HG03575 (cell line): Measurements from ENCODE around the gene SLC16A8.
"Not testable (repeated sequence)": the region's sequence is repeated elsewhere in the genome, so short reads cannot be mapped to it uniquely, and the experiment has no call there.

Experiments used
- ATAC-seq: cut with Tn5 transposase; IDR thresholded peaks from one replicate; pipeline ENCODE4 v1.9.1; 2021; ENCODE audit not compliant: unreplicated experiment, insufficient number of reproducible peaks, low FRiP score; ENCODE audit errors: extremely low read depth

The SLC16A8 gene

GRCh38 chr22:38083931-38084631, at the start of gene SLC16A8:
Gene SLC16A8, minus strand, starts transcription at chr22:38084184. Its CDS starts 1,311 bp downstream, at chr22:38082873.
- no peak for ATAC-seq

- ATAC-seq, result no peak
These were observed 49.3 kb upstream of the SLC16A8 start for GRCh38 chr22:38133331-38133730.

DNA sequence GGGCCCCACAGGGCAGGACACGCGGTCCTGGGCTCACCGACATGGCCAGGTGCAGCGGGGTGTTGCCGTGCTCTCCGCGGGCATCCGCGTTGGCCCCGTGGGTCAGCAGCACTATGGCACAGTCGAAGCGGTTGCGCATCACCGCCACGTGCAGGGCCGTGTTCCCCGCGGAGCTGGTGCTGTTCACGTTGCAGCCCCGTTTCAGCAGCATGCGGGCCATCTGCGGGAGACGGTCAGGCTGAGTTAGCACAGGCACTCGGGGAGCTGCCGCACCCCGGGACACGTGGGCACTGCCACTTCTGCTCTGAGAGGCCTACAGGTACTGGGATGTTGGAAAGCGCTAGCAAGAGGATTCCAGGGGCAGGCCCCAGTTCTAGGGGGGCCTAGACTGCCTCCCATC, 48.8 kb upstream of the SLC16A8 start:
- ATAC-seq, result no peak

GRCh38 chr22:38132136-38132535, 48.2 kb upstream of the SLC16A8 start:
- ATAC-seq, result no peak

DNA sequence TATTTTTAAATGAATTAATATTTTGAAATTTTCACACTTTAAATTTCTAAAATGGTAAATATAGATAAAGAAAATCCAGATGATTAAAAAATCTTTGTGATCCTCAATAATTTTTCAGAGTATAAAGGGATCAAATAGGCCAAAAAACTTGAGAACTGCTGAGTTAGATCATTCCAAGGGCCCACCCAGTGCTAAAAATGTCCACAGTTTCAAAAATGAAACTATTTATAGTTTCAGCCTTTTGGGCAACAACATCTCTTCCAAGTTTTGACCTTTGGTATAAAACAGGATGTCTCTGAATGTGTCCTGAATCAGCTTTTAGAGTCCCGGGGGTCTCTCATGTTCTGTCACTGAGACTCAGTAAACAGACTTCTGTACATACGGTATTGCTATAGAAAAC, 47.4 kb upstream of the SLC16A8 start:
- ATAC-seq, result no peak

GRCh38 chr22:38129856-38130255, 45.9 kb upstream of the SLC16A8 start:
- no peak for ATAC-seq

GRCh38 chr22:38129021-38129420, 45.0 kb upstream of the SLC16A8 start:
- no peak for ATAC-seq

DNA sequence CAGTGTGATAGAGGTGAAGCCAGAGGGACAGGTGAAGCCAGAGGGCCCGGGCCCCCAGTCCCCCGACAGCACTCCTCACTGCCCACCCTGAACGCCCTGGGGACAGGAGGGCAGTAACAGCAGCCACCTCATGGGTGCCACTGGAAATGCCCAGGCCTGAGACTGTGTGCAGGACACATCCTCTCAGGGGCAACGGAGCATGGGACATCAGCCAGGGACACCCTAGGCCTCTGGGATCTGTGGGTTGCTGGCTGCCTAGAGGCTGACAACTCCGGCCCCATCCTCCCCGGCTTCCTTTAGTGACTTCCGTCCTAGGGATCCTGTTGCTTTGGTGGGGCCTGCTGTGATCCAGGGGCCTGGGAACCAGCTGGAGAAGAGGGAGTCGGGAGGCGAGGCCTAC, 43.9 kb upstream of the SLC16A8 start:
- ATAC-seq, result no peak

- no peak for ATAC-seq
These were observed 43.1 kb upstream of the SLC16A8 start for GRCh38 chr22:38126928-38127668.

DNA sequence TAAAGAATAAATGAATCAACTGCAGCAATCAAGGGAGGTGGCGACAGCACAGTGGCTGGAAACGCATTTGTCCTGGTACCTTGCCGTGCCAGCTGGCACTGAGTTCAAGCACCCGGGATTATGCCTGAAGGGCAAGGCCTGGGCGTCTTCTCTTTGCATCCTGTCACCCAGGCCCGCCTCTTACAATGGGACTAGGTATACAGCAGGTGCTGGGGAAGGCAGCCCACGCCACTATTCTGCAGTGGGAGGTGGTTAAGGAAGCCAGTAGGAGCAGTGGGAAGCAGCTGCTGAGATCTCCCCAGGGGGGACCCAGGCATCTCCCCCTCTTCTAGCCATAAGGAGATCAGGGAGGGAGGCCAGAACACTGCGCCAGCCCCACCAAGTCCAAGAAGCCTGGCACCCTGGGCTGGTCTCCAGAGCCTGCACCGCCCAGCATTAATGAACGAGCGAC, 41.8 kb upstream of the SLC16A8 start:
- ATAC-seq, result no peak

DNA sequence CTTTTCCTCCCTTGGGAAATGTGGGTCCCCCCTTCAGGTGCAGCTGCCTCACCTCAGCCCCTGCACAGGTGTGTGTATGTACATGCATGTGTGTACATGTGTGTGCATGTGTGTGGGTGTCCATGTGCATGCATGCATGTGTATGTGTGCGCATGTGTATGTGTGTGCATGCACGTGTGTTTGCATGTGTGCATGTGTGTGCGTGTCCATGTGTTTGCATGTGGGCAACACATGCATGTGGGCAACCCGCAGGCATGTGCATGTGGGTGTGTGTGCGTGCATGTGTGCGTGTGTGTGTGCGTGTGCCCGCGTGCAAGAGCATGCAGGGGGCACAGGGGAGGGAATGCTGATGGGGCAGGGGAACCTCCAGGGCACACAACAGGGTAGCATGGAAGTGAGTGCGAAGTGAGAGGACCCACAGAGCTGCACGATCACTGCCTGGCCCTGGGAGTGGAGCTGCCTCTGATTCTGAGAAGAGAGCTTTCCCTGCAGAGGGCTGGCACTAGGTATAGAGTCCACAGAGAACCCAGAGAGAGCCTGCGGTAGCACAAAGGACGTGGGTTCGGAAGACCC, 41.1 kb upstream of the SLC16A8 start:
- no peak for ATAC-seq

- no peak for ATAC-seq
These were observed 40.4 kb upstream of the SLC16A8 start for GRCh38 chr22:38124236-38124974.

DNA sequence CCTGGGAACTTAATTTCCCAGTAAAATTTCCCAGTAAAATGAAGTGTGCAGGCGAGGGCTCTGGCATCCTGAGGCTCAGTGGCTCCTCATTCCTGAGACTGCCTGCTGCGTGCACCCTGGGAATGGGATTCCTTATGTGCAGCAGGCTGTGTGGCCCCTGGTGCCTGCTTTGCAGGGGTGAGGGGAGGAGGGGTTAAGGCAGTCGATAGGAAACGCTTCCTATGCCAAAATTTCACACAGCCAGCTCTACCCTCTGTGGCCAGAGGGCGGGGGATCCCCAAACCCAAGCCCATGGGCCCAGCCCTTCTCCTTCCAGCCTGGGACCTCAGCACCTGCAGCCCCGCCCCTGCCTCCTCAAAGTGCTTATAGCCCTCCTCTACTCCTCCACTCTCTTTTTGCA, 38.6 kb upstream of the SLC16A8 start:
- ATAC-seq, result no peak

GRCh38 chr22:38120359-38121110, 36.6 kb upstream of the SLC16A8 start:
- no peak for ATAC-seq

DNA sequence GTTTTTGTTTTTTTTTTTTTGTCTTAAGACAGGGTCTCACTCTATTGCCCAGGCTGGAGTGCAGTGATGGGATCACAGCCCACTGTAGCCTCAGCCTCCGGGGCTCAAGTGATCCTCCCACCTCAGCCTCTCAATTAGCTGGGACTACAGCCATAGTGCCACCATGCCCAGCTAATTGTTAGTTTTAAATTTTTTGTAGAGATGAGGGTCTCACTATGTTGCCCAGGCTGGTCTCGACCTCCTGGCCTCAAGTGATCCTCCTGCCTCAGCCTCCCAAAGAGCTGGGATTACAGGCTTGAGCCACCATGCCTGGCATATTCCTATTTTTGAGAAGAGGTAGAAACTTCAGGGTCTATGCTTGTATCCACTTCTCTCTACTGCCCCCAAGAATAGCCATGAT, 34.8 kb upstream of the SLC16A8 start:
- not testable (repeated sequence) for ATAC-seq

GRCh38 chr22:38118182-38118581, 34.2 kb upstream of the SLC16A8 start:
- ATAC-seq, result no peak

DNA sequence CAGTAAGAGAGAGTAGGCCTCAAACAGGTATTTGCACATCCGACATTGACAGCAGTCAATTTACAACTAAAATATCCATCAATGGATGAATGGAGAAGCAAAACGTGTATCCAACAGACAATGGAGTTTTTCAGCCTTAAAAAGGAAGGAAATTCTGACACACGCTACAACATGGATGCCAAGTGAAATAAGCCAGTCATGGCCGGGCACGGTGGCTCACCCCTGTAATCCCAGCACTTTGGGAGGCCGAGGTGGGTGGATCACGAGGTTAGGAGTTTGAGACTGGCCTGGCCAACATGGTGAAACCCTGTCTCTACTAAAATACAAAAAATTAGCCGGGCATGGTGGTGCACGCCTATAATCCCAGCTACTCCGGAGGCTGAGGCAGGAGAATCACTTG, 33.6 kb upstream of the SLC16A8 start:
- ATAC-seq, result not testable (repeated sequence)

DNA sequence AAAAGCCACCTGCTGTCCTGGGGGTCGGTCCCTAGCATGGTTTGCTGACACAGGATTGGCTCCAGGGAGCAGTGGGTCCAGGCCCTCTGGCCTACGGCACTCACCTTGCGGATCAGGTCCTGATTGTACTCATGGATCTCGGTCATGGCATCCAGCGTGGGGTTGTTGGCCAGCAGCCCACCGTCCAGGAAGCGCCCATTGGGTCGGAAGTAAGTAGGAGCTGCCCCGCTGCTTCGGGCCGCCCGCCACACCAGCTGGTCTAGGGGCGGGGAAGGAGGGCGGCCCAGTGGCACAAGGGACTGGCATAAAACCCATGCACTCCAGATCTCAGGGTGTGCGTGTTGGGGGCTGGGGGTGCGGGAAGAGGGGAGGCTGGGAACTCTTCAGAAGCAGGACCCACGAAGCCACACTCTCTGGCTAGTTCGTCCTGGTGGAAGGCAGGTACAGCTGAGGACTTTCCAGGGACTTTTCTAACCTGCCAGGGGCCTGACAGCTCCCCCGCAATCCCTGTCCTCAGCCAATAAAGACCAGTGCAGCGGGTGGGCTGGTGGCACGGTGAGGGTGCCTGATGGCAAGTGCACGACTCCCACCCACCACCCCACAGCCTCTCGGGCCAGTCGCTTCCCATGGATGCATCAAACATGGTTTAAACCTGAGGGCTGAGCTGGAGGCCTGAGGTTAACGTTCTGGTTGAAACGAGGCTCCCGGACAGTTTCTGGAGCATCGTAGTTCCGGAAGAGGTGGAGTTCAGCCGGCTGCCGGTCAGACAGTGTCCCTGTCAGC, 31.6 kb upstream of the SLC16A8 start:
- no peak for ATAC-seq
